Measurements from ENCODE around the gene TPM1.
"Not testable (repeated sequence)": the region's sequence is repeated elsewhere in the genome, so short reads cannot be mapped to it uniquely, and the experiment has no call there.

Gene TPM1

GRCh38 chr15:63041974-63042876, at the start of gene TPM1:
TSS of gene TPM1 (plus strand) at chr15:63042747. CDS start at chr15:63042830, 83 bp downstream.
- DNase-seq: no peak

GRCh38 chr15:62993066-62993465, 49.5 kb upstream of the TPM1 start:
- no peak for DNase-seq

GRCh38 chr15:62993632-62994031, 48.9 kb upstream of the TPM1 start:
- DNase-seq: not testable (repeated sequence)

- no peak for DNase-seq
Observed at GRCh38 chr15:62994439-62994838, 48.1 kb upstream of the TPM1 start.

- no peak for DNase-seq
Observed at GRCh38 chr15:62994975-62995681, 47.4 kb upstream of the TPM1 start.

- no peak for DNase-seq
Observed at GRCh38 chr15:62997441-62997840, 45.1 kb upstream of the TPM1 start.

- DNase-seq: no peak
Observed at GRCh38 chr15:62998262-62998890, 44.2 kb upstream of the TPM1 start.

- DNase-seq: no peak
Observed at GRCh38 chr15:62999178-62999577, 43.4 kb upstream of the TPM1 start.

GRCh38 chr15:62999923-63000561, 42.5 kb upstream of the TPM1 start:
- no peak for DNase-seq

GRCh38 chr15:63000706-63001105, 41.8 kb upstream of the TPM1 start:
- no peak for DNase-seq

- no peak for DNase-seq
Observed at GRCh38 chr15:63004211-63004610, 38.3 kb upstream of the TPM1 start.

GRCh38 chr15:63006032-63006878, 36.3 kb upstream of the TPM1 start:
- no peak for DNase-seq

GRCh38 chr15:63008333-63009049, 34.1 kb upstream of the TPM1 start:
- no peak for DNase-seq

GRCh38 chr15:63010386-63010785, 32.2 kb upstream of the TPM1 start:
- no peak for DNase-seq

GRCh38 chr15:63010920-63011693, 31.4 kb upstream of the TPM1 start:
- no peak for DNase-seq

- no peak for DNase-seq
Observed at GRCh38 chr15:63012444-63012843, 30.1 kb upstream of the TPM1 start.

GRCh38 chr15:63013052-63013808, 29.3 kb upstream of the TPM1 start:
- no peak for DNase-seq

- no peak for DNase-seq
Observed at GRCh38 chr15:63014578-63014977, 28.0 kb upstream of the TPM1 start.

GRCh38 chr15:63015618-63016017, 26.9 kb upstream of the TPM1 start:
- no peak for DNase-seq

- DNase-seq: no peak
Observed at GRCh38 chr15:63016234-63016633, 26.3 kb upstream of the TPM1 start.
